GM21528 (cell line): Measurements from ENCODE around the gene EGR4.

Source experiments
- ATAC-seq: cut with Tn5 transposase; IDR thresholded peaks from one replicate; pipeline ENCODE4 v1.9.1; 2021; ENCODE audit warnings: mild to moderate bottlenecking, moderate library complexity; ENCODE audit not compliant: unreplicated experiment, low FRiP score

Gene EGR4

DNA sequence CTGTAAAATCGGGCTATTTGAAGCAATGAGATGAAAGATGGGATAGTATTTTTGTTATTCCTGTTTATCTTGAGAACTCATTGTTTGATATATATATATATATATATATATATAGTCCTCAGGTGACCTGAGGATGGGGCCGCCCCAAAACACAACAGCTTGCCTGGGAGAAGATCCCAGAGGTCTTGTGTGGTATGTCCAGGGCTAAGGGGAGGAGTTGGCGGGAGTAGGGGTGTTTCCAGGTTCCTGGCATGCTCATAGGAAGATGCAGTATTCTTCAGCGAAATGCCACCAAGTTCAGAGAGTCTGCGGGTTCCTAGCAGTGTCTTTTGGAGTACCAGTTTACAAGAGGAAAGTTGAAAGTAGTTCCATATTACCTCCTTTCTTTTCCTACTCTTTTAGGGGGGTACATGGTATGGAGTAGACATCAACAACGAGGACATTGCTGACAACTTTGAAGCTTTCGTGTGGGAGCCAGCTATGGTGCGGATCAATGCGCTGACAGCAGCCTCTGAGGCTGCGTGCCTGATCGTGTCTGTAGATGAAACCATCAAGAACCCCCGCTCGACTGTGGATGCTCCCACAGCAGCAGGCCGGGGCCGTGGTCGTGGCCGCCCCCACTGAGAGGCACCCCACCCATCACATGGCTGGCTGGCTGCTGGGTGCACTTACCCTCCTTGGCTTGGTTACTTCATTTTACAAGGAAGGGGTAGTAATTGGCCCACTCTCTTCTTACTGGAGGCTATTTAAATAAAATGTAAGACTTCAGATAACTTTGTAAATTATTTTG, 40.9 kb downstream of the EGR4 start:
- no peak for ATAC-seq

- no peak for ATAC-seq
These were observed 42.2 kb downstream of the EGR4 start for GRCh38 chr2:73250872-73251846.

- ATAC-seq, result no peak
These were observed 43.7 kb downstream of the EGR4 start for GRCh38 chr2:73249636-73250035.

GRCh38 chr2:73246850-73247249, 46.5 kb downstream of the EGR4 start:
- ATAC-seq, result no peak

GRCh38 chr2:73244580-73244979, 48.8 kb downstream of the EGR4 start:
- ATAC-seq, result no peak

- no peak for ATAC-seq
These were observed 49.3 kb downstream of the EGR4 start for GRCh38 chr2:73243884-73244570.
